GM23338 (cell line): Measurements from ENCODE around the gene DLG2. TPM values are rescaled to one million over a fixed set of nuclear protein-coding genes. Genes with fewer than 3 reads are reported as not detected.

ENCODE experiments used
- ATAC-seq: fragments of 200-7000 bp; cut with Tn5 transposase; 3 replicates; pipeline ENCODE4 v1.9.1; 2020
- DNase-seq: peaks from one replicate; pipeline ENCODE4 v3.0.0-alpha.2; 2015; ENCODE audit warnings: low spot score
- H2AFZ ChIP-seq: fragments of 200-600 bp; sonication (generic); 2 replicates; pipeline ENCODE4 v1.8.0; 2016; ENCODE audit warnings: antibody characterized with exemption, mild to moderate bottlenecking, moderate library complexity
- H3F3A ChIP-seq: fragments of 200-600 bp; sonication (generic); replicated peaks from 2 replicates; pipeline ENCODE4 v1.8.0; 2017; ENCODE audit warnings: antibody characterized with exemption, mixed run types, low read depth
- H3K27ac ChIP-seq: fragments of 200-600 bp; sonication (generic); 2 replicates; pipeline ENCODE4 v1.6.1; 2016; ENCODE audit warnings: low read depth
- H3K27me3 ChIP-seq: fragments of 200-600 bp; sonication (generic); 2 replicates; pipeline ENCODE4 v1.8.0; 2016; ENCODE audit warnings: mild to moderate bottlenecking, mixed run types, moderate library complexity; ENCODE audit not compliant: insufficient read depth
- H3K36me3 ChIP-seq: fragments of 200-600 bp; sonication (generic); 2 replicates; pipeline ENCODE4 v1.8.0; 2016; ENCODE audit warnings: mild to moderate bottlenecking; ENCODE audit not compliant: insufficient read depth
- H3K4me1 ChIP-seq: fragments of 200-600 bp; sonication (generic); 2 replicates; pipeline ENCODE4 v1.8.0; 2016; ENCODE audit warnings: mild to moderate bottlenecking, moderate library complexity; ENCODE audit not compliant: insufficient read depth
- H3K4me2 ChIP-seq: fragments of 200-600 bp; sonication (generic); 2 replicates; pipeline ENCODE4 v1.7.1; 2017; ENCODE audit warnings: mixed run types
- H3K4me3 ChIP-seq: fragments of 200-600 bp; sonication (generic); 2 replicates; pipeline ENCODE4 v1.6.1; 2016; ENCODE audit warnings: mixed run types
- H3K79me2 ChIP-seq: fragments of 200-600 bp; sonication (generic); replicated peaks from 2 replicates; pipeline ENCODE4 v1.8.0; 2017; ENCODE audit warnings: mild to moderate bottlenecking; ENCODE audit not compliant: insufficient read depth
- H3K9me2 ChIP-seq: fragments of 200-600 bp; sonication (generic); 2 replicates; pipeline ENCODE4 v1.8.0; 2017; ENCODE audit not compliant: insufficient read depth
- H4K20me1 ChIP-seq: fragments of 200-600 bp; sonication (generic); replicated peaks from 2 replicates; pipeline ENCODE4 v1.8.0; 2017; ENCODE audit warnings: mild to moderate bottlenecking; ENCODE audit not compliant: insufficient read depth
- H3K27ac Mint-ChIP-seq: 2 replicates; pipeline ENCODE4 v1.8.0; 2020; ENCODE audit warnings: inconsistent platforms, mild to moderate bottlenecking, moderate library complexity, mixed read lengths
- H3K27me3 Mint-ChIP-seq: 3 replicates; pipeline ENCODE4 v1.8.0; 2022; ENCODE audit warnings: low read depth, mild to moderate bottlenecking, moderate library complexity, mixed read lengths, inconsistent platforms; ENCODE audit not compliant: insufficient read depth, poor library complexity
- H3K36me3 Mint-ChIP-seq: 3 replicates; pipeline ENCODE4 v1.8.0; 2021; ENCODE audit warnings: low read depth, mild to moderate bottlenecking, inconsistent platforms, moderate library complexity, mixed read lengths
- H3K4me1 Mint-ChIP-seq: 3 replicates; pipeline ENCODE4 v1.8.0; 2020; ENCODE audit warnings: mild to moderate bottlenecking, inconsistent platforms, mixed read lengths
- H3K4me3 Mint-ChIP-seq: 3 replicates; pipeline ENCODE4 v1.8.0; 2021; ENCODE audit warnings: moderate library complexity, mild to moderate bottlenecking, inconsistent platforms, mixed read lengths
- H3K9me3 Mint-ChIP-seq: 3 replicates; pipeline ENCODE4 v1.8.0; 2020; ENCODE audit warnings: moderate library complexity, mild to moderate bottlenecking, inconsistent platforms, mixed read lengths
- CREB1 ChIP-seq: fragments of 250-450 bp; sonication (Bioruptor Pico); IDR thresholded peaks from 2 replicates; pipeline ENCODE4 v1.5.0; 2020; ENCODE audit warnings: low read depth, mild to moderate bottlenecking, moderate library complexity
- CTCF ChIP-seq, 2 experiments: fragments of 200-600 bp in 1 of 2; sonication (generic) in 1 of 2; conservative IDR thresholded peaks; 2 replicates each; pipeline versions ENCODE4 v1.5.1 to v1.6.1; 2016 to 2017; ENCODE audit warnings: antibody characterized with exemption in 2 of 2, low read depth in 2 of 2, mild to moderate bottlenecking in 2 of 2, moderate library complexity in 1 of 2
- EZH2 ChIP-seq: fragments of 200-600 bp; sonication (generic); IDR thresholded peaks from one replicate; pipeline ENCODE4 v1.8.0; 2017; ENCODE audit warnings: antibody characterized with exemption, mild to moderate bottlenecking, low read depth; ENCODE audit not compliant: unreplicated experiment
- EZH2phosphoT487 ChIP-seq: fragments of 200-600 bp; sonication (generic); IDR thresholded peaks from one replicate; pipeline ENCODE4 v1.8.1; 2018; ENCODE audit warnings: antibody characterized with exemption; ENCODE audit not compliant: unreplicated experiment
- JUNB ChIP-seq: IDR thresholded peaks from one replicate; pipeline ENCODE4 v1.6.1; 2016; ENCODE audit warnings: antibody characterized with exemption; ENCODE audit not compliant: unreplicated experiment
- NANOG ChIP-seq: IDR thresholded peaks from 2 replicates; pipeline ENCODE4 v1.6.1; 2016; ENCODE audit warnings: antibody characterized with exemption, borderline replicate concordance
- POLR2AphosphoS5 ChIP-seq: IDR thresholded peaks from 2 replicates; pipeline ENCODE4 v1.6.1; 2016; ENCODE audit warnings: antibody characterized with exemption, low read depth
- REST ChIP-seq: IDR thresholded peaks from one replicate; pipeline ENCODE4 v1.6.1; 2018; ENCODE audit warnings: antibody characterized with exemption; ENCODE audit not compliant: unreplicated experiment
- ZNF114 ChIP-seq: fragments of 250-450 bp; sonication (Bioruptor Pico); IDR thresholded peaks from 2 replicates; pipeline ENCODE4 v1.5.0; 2020; ENCODE audit warnings: mild to moderate bottlenecking, moderate library complexity
- ZNF331 ChIP-seq: fragments of 250-450 bp; sonication (Bioruptor Pico); IDR thresholded peaks from 2 replicates; pipeline ENCODE4 v1.5.0; 2020; ENCODE audit warnings: low read depth, mild to moderate bottlenecking, moderate library complexity
- ZNF462 ChIP-seq: fragments of 250-450 bp; sonication (Bioruptor Pico); IDR thresholded peaks from 2 replicates; pipeline ENCODE4 v1.5.0; 2020; ENCODE audit warnings: mild to moderate bottlenecking, moderate library complexity
- polyA plus RNA-seq: library from polyadenylated mRNA; unstranded; fragments of >200 nt; fragmentation: Nextera tagmentation; extraction: Ambion mirVana; gene quantifications from 2 replicates; pipeline ENCODE4 v1.2.1, GENCODE V29; 2016
- total RNA-seq: library from RNA; depleted of rRNA; stranded (reverse); fragments of >200 nt; shearing (Covaris generic); gene quantifications from 2 replicates; pipeline ENCODE4 v1.2.3, GENCODE V29; 2014

The DLG2 gene
- total and polyA plus RNA-seq, 2 experiments from 2014 or later: 19.8 to 21.5 TPM

GRCh38 chr11:83642500-83642899 is 1984.6 kb downstream of the DLG2 start:
- TF ChIP-seq REST: no peak
- no peak for TF ChIP-seq NANOG
- no peak for TF ChIP-seq EZH2phosphoT487
- no peak for TF ChIP-seq ZNF114 (CRISPR knock-in tag)
- TF ChIP-seq EZH2: no peak
- no peak for TF ChIP-seq ZNF331 (CRISPR knock-in tag)
- TF ChIP-seq CREB1: no peak
- no peak for TF ChIP-seq JUNB
- no peak for TF ChIP-seq POLR2AphosphoS5
- no peak for TF ChIP-seq CTCF (conservative IDR thresholded peaks at IDR 0.05; ENCODE audit: low read depth in 2 of 2)
- no peak for TF ChIP-seq ZNF462 (CRISPR knock-in tag)
- ATAC-seq: no peak
- H3K4me3 ChIP-seq: no peak overlapping the region
- no peaks in the 10 kb centered on the region for H3K36me3 ChIP-seq
- no peaks in the 10 kb centered on the region for H3K9me2 ChIP-seq
- H3K27ac Mint-ChIP-seq: no peak overlapping the region
- H3K27ac ChIP-seq: no peak overlapping the region
- no peak for DNase-seq
- H4K20me1 ChIP-seq: no peaks in the 10 kb centered on the region
- H3K36me3 Mint-ChIP-seq: no peaks in the 10 kb centered on the region
- no peak overlapping the region for H2AFZ ChIP-seq
- no peaks in the 10 kb centered on the region for H3K27me3 ChIP-seq
- H3K79me2 ChIP-seq: no peaks in the 10 kb centered on the region
- H3K4me1 ChIP-seq: 0 out of 2 replicates have a peak, but pooled peaks cover 6% of the 10 kb centered on the region
- no peak overlapping the region for H3K4me3 Mint-ChIP-seq
- no peaks in the 10 kb centered on the region for H3K9me3 Mint-ChIP-seq
- H3K4me1 Mint-ChIP-seq: peaks cover 18% of the 10 kb centered on the region
- no peaks in the 10 kb centered on the region for H3F3A ChIP-seq
- peaks cover 3% of the 10 kb centered on the region for H3K27me3 Mint-ChIP-seq
- H3K4me2 ChIP-seq: no peak overlapping the region
